Astrocyte (in vitro differentiated cells and primary cell): ENCODE data around the gene PPP2R5C. TPM values are rescaled to one million over a fixed set of nuclear protein-coding genes. Genes with fewer than 3 reads are reported as not detected.

Experiments
- DNase-seq: peaks from one replicate; pipeline ENCODE4 v3.0.0-alpha.2; 2010; ENCODE audit warnings: low read depth
- FAIRE-seq: peaks from 2 replicates; lab custom pipeline; 2011; peaks lifted over from hg19 to GRCh38; lab: Jason Lieb, UNC
- H2AFZ ChIP-seq: 2 replicates; pipeline ENCODE4 v1.6.0; 2012; ENCODE audit warnings: low read depth, low read length, inconsistent platforms
- H3K27ac ChIP-seq: 2 replicates; pipeline ENCODE4 v1.5.1; 2011; ENCODE audit warnings: low read depth, low read length, inconsistent platforms
- H3K27me3 ChIP-seq: 2 replicates; pipeline ENCODE4 v1.6.0; 2011; ENCODE audit warnings: low read length, inconsistent platforms; ENCODE audit not compliant: insufficient read depth
- H3K36me3 ChIP-seq: 2 replicates; pipeline ENCODE4 v1.5.1; 2011; ENCODE audit warnings: low read length, inconsistent platforms; ENCODE audit not compliant: insufficient read depth
- H3K4me1 ChIP-seq: 2 replicates; pipeline ENCODE4 v1.5.1; 2011; ENCODE audit warnings: low read length, inconsistent platforms; ENCODE audit not compliant: insufficient read depth
- H3K4me2 ChIP-seq: 2 replicates; pipeline ENCODE4 v1.6.0; 2012; ENCODE audit warnings: low read length, inconsistent platforms
- H3K4me3 ChIP-seq: 2 replicates; pipeline ENCODE4 v1.5.1; 2011; ENCODE audit warnings: low read depth, mild to moderate bottlenecking, low read length, inconsistent platforms; ENCODE audit not compliant: insufficient read depth
- H3K79me2 ChIP-seq: 2 replicates; pipeline ENCODE4 v1.6.0; 2012; ENCODE audit warnings: mild to moderate bottlenecking, low read length, inconsistent platforms; ENCODE audit not compliant: insufficient read depth
- H3K9ac ChIP-seq: 2 replicates; pipeline ENCODE4 v1.6.0; 2012; ENCODE audit warnings: mild to moderate bottlenecking, low read length, inconsistent platforms
- H3K9me3 ChIP-seq: 2 replicates; pipeline ENCODE4 v1.5.1; 2012; ENCODE audit warnings: low read depth, mild to moderate bottlenecking, low read length, inconsistent platforms; ENCODE audit not compliant: insufficient read depth
- H4K20me1 ChIP-seq: 2 replicates; pipeline ENCODE4 v1.6.0; 2012; ENCODE audit warnings: low read length, inconsistent platforms; ENCODE audit not compliant: insufficient read depth
- H3K27ac Mint-ChIP-seq: one replicate; pipeline ENCODE4 v1.8.0; 2021; ENCODE audit warnings: mild to moderate bottlenecking, mixed read lengths; ENCODE audit not compliant: unreplicated experiment
- H3K27me3 Mint-ChIP-seq: one replicate; pipeline ENCODE4 v1.8.0; 2021; ENCODE audit warnings: low read depth, mixed read lengths; ENCODE audit not compliant: unreplicated experiment
- H3K36me3 Mint-ChIP-seq: one replicate; pipeline ENCODE4 v1.8.0; 2021; ENCODE audit warnings: low read depth, mixed read lengths; ENCODE audit not compliant: unreplicated experiment
- H3K4me1 Mint-ChIP-seq: one replicate; pipeline ENCODE4 v1.8.0; 2021; ENCODE audit warnings: low read depth, mixed read lengths; ENCODE audit not compliant: unreplicated experiment
- H3K4me3 Mint-ChIP-seq: one replicate; pipeline ENCODE4 v1.8.0; 2021; ENCODE audit warnings: mild to moderate bottlenecking, moderate library complexity, mixed read lengths; ENCODE audit not compliant: unreplicated experiment
- H3K9me3 Mint-ChIP-seq: one replicate; pipeline ENCODE4 v1.8.0; 2021; ENCODE audit warnings: mild to moderate bottlenecking, mixed read lengths; ENCODE audit not compliant: unreplicated experiment
- CTCF ChIP-seq: IDR thresholded peaks from 2 replicates; pipeline ENCODE4 v1.5.1; 2011; ENCODE audit warnings: low read depth, mild to moderate bottlenecking, inconsistent platforms, low read length, moderate library complexity; ENCODE audit not compliant: insufficient read depth
- EZH2 ChIP-seq: IDR thresholded peaks from 2 replicates; pipeline ENCODE4 v1.6.1; 2012; ENCODE audit warnings: mild to moderate bottlenecking, low read length, inconsistent platforms; ENCODE audit not compliant: insufficient read depth
- total RNA-seq: library from RNA; stranded (reverse); gene quantifications from 2 replicates; pipeline ENCODE4 v1.2.1, GENCODE V29; 2021

Gene PPP2R5C
- total RNA-seq, 1 donor from 2014 or later = 102 TPM

- FAIRE-seq = no peak
- Histone ChIP-seq H4K20me1 (no peaks in the 10 kb centered on the region), H3K79me2 (no peaks in the 10 kb centered on the region), H3K9ac (no peak overlapping the region), H3K9me3 (no peaks in the 10 kb centered on the region), H3K4me2 (no peak overlapping the region), H3K27ac (no peak overlapping the region), H3K36me3 (no peaks in the 10 kb centered on the region), H3K27me3 (no peaks in the 10 kb centered on the region), H2AFZ (no peak overlapping the region), H3K4me3 (no peak overlapping the region), H3K4me1 (no peaks in the 10 kb centered on the region)
- peaks cover 12% of the 10 kb centered on the region for H3K9me3 Mint-ChIP-seq
- H3K36me3 Mint-ChIP-seq = no peaks in the 10 kb centered on the region
- H3K4me1 Mint-ChIP-seq = peaks cover 10% of the 10 kb centered on the region
- H3K27me3 Mint-ChIP-seq = peaks cover 5% of the 10 kb centered on the region
- no peak overlapping the region for H3K27ac Mint-ChIP-seq
- TF ChIP-seq CTCF = no peak
- no peak for TF ChIP-seq EZH2
- no peak overlapping the region for H3K4me3 Mint-ChIP-seq
- DNase-seq = no peak
These were observed 46.1 kb upstream of the PPP2R5C start for GRCh38 chr14:101715210-101716076.

GRCh38 chr14:101716077-101716950 is 45.2 kb upstream of the PPP2R5C start:
- no peak overlapping the region for H2AFZ ChIP-seq
- no peak overlapping the region for H3K4me3 ChIP-seq
- H3K79me2 ChIP-seq = no peaks in the 10 kb centered on the region
- TF ChIP-seq EZH2 = no peak
- TF ChIP-seq CTCF = no peak
- peaks cover 5% of the 10 kb centered on the region for H3K27me3 Mint-ChIP-seq
- H3K9me3 ChIP-seq = no peaks in the 10 kb centered on the region
- no peaks in the 10 kb centered on the region for H3K36me3 ChIP-seq
- H3K27ac Mint-ChIP-seq = peak overlapping the region; percentile 69
- no peak overlapping the region for H3K9ac ChIP-seq
- no peaks in the 10 kb centered on the region for H3K4me1 ChIP-seq
- H3K4me3 Mint-ChIP-seq = no peak overlapping the region
- no peaks in the 10 kb centered on the region for H3K36me3 Mint-ChIP-seq
- H3K4me1 Mint-ChIP-seq = peaks cover 10% of the 10 kb centered on the region
- no peaks in the 10 kb centered on the region for H4K20me1 ChIP-seq
- FAIRE-seq = no peak
- no peak overlapping the region for H3K27ac ChIP-seq
- peaks cover 10% of the 10 kb centered on the region for H3K9me3 Mint-ChIP-seq
- H3K4me2 ChIP-seq = no peak overlapping the region
- DNase-seq = no peak
- H3K27me3 ChIP-seq = no peaks in the 10 kb centered on the region
